Urothelium cell line (cell line): ENCODE data around the gene SRD5A1.
"Not testable (repeated sequence)": the region's sequence is repeated elsewhere in the genome, so short reads cannot be mapped to it uniquely, and the experiment has no call there.

Source experiments
- DNase-seq: peaks from one replicate; pipeline ENCODE4 v3.0.0; 2011; ENCODE audit warnings: low spot score, mixed read lengths
- FAIRE-seq: peaks from 2 replicates; lab custom pipeline; 2011; peaks lifted over from hg19 to GRCh38; lab: Jason Lieb, UNC

Gene SRD5A1

GRCh38 chr5:6638236-6638635, 5.0 kb downstream of the SRD5A1 start:
- FAIRE-seq (no peak), DNase-seq (no peak)

GRCh38 chr5:6642655-6643054, 9.4 kb downstream of the SRD5A1 start:
- FAIRE-seq = no peak
- no peak for DNase-seq

DNA sequence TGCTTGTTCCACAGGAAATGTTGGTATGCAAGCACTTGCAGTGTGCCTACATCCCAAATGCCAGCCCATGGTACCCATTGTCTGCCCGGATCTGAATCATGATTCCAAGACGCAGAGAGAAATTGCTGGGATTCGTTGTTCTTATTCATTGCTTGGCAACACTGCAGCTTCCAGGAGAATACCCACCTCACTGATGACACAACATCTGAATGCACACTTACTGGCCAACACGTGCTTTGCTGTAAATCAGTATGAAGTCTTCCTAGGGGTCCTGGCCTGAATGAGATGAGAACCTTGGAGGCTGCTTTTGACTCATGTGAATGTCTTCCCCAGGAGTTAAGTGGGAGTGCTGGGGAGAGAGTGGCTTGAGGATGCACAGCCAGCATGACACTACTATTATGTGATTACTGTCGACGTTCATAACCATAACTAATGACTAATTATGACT, 11.6 kb downstream of the SRD5A1 start:
- DNase-seq = no peak
- no peak for FAIRE-seq

DNA sequence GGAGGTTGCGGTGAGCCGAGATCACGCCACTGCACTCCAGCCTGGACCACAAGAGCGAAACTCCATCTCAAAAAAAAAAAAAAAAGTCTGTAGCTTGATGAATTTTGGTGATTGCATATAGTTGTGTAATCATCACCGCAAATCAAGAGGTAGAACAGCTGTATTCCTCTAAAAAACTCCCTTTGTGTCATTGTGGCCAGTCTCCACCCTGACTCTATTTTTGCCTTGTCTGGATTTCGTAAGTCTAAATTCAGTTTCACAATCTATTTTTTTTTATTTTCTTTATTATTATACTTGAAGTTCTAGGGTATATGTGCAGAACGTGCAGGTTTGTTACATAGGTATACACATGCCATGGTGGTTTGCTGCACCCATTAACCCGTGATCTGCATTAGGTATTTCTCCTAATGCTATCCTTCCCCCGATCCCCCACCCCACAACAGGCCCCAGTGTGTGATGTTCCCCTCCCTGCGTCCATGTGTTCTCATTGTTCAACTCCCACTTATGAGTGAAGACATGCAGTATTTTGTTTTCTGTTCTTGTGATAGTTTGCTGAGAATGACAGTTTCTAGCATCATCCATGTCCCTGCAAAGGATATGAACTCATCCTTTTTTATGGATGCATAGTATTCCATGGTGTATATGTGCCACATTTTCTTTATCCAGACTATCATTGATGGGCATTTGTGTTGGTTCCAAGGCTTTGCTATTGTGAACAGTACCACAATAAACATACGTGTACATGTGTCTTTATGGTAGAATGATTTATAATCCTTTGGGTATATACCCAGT, 12.5 kb downstream of the SRD5A1 start:
- FAIRE-seq, DNase-seq: not testable (repeated sequence)

GRCh38 chr5:6649186-6649585, 15.9 kb downstream of the SRD5A1 start:
- FAIRE-seq (no peak), DNase-seq (no peak)

DNA sequence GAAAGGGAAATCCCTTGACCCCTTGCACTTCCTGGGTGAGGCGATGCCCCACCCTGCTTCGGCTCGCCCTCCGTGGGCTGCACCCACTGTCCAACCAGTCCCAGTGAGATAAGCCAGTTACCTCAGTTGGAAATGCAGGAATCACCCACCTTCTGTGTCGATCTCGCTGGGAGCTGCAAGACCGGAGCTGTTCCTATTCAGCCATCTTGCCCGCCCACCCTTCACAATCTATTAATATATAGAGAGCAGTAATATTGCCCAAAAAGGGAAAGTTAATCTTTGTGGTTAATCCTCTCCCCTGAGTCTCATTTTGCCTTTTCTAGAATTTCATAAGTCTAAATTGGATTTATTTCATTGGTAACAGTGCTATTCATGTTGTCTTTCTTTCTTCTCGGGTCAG, 16.4 kb downstream of the SRD5A1 start:
- DNase-seq = no peak
- FAIRE-seq = no peak

DNA sequence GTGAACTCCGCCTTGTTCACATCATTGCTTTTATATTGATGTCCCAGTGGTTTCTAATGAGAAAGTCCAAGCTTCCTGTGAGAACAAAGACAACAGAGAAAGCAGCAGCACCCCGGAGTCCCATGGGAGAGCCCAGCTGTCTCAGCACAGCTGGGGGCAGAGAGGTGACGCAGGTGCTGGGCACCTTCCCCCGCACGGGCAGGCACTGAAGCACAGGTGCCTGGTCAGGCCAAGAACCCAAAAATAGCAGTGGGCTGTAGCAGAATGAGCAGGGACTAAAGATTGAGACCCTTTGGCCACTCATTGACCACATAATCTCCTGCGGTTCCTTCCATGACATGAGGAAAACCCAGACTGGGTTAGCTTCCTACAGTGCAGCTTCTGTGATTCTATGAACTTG, 18.8 kb downstream of the SRD5A1 start:
- DNase-seq = no peak

GRCh38 chr5:6655432-6655831, 22.2 kb downstream of the SRD5A1 start:
- no peak for FAIRE-seq
- DNase-seq = no peak

More for the DNA sequence above, 18.8 kb downstream of the SRD5A1 start:
- FAIRE-seq = no peak

- no peak for FAIRE-seq
These were observed 23.4 kb downstream of the SRD5A1 start for GRCh38 chr5:6656680-6657079.

GRCh38 chr5:6659941-6660684, 26.9 kb downstream of the SRD5A1 start:
- DNase-seq (no peak), FAIRE-seq (no peak)

More at GRCh38 chr5:6656680-6657079, 23.4 kb downstream of the SRD5A1 start:
- no peak for DNase-seq

- FAIRE-seq = no peak
- DNase-seq = no peak
These were observed 27.4 kb downstream of the SRD5A1 start for GRCh38 chr5:6660688-6661087.

DNA sequence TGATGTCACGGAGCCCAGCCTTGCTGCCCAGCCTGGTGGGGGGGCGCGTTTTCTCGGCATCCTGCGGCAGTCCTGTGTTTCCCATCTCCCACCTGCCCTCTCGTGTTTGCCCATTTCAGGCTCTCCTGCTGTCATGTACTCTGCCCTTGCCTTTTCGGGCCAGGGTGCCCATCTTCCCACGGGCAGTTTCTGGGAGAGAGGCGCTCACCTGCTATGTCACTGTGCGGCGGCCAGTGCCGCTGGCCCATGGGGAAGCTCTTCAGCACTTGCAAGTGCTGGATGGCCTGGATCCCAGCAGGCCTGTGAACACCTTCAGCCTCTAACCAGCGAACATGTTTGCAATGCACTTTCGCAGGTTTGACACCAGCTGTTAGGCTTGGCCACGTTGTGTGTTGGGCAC, 33.5 kb downstream of the SRD5A1 start:
- no peak for FAIRE-seq
- no peak for DNase-seq

DNA sequence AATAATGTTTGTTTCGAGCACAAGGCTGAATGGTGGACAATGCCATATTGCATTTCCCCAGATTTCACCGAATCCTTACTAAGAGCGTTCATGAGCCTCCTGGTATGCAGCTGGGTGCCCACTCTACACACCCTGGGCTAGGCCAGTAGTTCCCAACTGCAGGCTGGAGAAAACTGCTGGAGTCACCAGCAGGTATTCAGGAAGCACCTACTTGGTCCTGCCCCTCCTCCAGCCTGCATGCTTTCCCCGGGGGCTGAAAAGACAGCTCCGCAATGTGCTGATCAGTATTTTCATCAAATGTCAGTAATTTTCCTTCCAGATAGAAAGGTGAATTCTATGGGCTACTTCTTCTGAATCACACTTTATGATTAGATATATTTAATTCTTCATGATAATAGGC, 34.4 kb downstream of the SRD5A1 start:
- FAIRE-seq (no peak), DNase-seq (no peak)

DNA sequence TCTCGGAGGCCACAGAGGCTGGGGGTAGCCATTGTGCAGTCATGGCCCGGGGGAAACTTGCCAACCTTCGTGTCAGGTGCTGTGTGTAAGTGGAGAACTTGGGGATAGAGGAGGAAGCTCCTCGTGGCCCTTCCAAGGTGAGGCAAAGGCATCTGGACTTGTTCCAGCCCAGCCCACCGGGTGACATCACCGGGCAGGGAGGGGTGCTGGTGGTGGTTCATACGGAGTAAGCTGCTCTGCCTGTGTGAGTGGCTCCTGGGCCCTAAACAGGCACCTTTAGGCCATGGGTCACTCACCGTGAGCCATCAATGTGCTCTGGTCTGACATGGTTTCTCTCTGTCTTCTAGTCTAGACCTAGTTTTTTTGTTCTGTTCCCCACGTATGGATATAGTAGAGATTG, 35.5 kb downstream of the SRD5A1 start:
- FAIRE-seq, DNase-seq: not testable (repeated sequence)

DNA sequence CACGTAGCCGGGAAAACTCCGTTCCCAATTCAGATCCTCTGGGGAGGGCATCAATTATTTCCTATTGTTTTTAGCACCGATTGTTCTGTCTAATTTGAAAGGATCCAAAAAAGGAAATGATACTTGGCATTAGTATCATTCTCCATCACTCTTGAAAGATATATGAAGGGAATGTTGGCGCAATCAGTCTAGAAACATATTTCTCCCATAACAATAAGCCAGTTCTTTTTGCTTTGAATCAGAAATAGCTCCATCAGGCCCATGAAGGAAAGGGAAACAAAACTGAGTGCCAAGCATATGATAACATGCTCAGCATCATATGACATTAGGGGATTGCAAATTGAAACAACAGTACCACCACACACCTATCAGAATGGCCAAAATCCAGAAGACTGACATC, 39.8 kb downstream of the SRD5A1 start:
- DNase-seq = no peak
- no peak for FAIRE-seq

- no peak for FAIRE-seq
- no peak for DNase-seq
These were observed 40.7 kb downstream of the SRD5A1 start for GRCh38 chr5:6673963-6674362.

- FAIRE-seq = no peak
- no peak for DNase-seq
These were observed 41.2 kb downstream of the SRD5A1 start for GRCh38 chr5:6674421-6674820.

- no peak for FAIRE-seq
- no peak for DNase-seq
These were observed 41.6 kb downstream of the SRD5A1 start for GRCh38 chr5:6674886-6675285.

DNA sequence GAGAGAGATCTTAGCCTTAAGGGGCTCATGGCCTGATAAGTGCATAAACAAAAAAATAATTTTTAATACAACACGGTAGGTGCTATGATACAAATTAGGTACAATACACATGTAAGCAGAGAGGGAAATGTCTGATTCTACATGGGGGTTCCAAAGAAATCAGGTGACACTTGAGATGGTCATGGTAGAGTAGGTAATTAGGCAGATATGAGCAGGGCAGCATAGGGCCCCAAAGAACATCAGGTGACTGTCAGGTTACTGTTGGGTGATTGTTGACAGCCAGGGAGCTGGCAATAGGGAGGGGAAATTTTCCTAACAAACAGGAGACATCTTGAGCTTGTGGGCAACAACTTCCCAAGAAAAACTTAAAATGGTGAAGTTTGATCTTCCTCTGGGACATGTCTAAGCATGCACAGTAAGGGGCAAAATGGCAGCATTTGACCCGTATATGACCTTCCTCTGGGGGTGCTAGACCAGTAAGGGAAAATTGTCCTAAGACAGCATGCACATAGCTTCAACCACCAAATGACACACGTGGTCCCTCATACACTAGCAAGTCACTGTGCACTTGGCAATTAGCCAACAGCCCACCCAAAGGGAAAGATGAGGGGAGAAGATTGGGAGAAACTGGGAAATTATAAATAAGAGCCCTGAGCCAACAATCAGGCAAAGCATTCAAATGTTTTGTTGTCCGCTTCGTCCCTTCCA, 42.7 kb downstream of the SRD5A1 start:
- DNase-seq (no peak), FAIRE-seq (peak; percentile 20)

- no peak for FAIRE-seq
- peak; percentile 41 for DNase-seq
These were observed 43.5 kb downstream of the SRD5A1 start for GRCh38 chr5:6676702-6677101.

- FAIRE-seq = no peak
- no peak for DNase-seq
These were observed 45.1 kb downstream of the SRD5A1 start for GRCh38 chr5:6678385-6678784.
